IPS DF 6.9 (cell line): ENCODE measurements around the gene CYB5D1.
"Not testable (repeated sequence)": the region's sequence is repeated elsewhere in the genome, so short reads cannot be mapped to it uniquely, and the experiment has no call there.

Source experiments
- DNase-seq: peaks from one replicate; pipeline ENCODE4 v3.0.0-alpha.2; 2013; ENCODE audit warnings: low read depth, low spot score
- H3K27ac ChIP-seq: one replicate; pipeline ENCODE4 v1.5.1; 2013; ENCODE audit warnings: low read length, control low read depth
- H3K27me3 ChIP-seq: 2 replicates; pipeline ENCODE4 v1.6.1; 2013; ENCODE audit warnings: mild to moderate bottlenecking, low read length; ENCODE audit not compliant: control insufficient read depth, insufficient read depth
- H3K36me3 ChIP-seq: 2 replicates; pipeline ENCODE4 v1.6.1; 2013; ENCODE audit warnings: low read length; ENCODE audit not compliant: control insufficient read depth, insufficient read depth
- H3K4me1 ChIP-seq: 2 replicates; pipeline ENCODE4 v1.6.1; 2013; ENCODE audit warnings: low read length; ENCODE audit not compliant: control insufficient read depth, insufficient read depth
- H3K4me3 ChIP-seq: 2 replicates; pipeline ENCODE4 v1.5.1; 2013; ENCODE audit warnings: mild to moderate bottlenecking, low read length
- H3K9me3 ChIP-seq: 2 replicates; pipeline ENCODE4 v1.6.1; 2013; ENCODE audit warnings: low read length, inconsistent platforms; ENCODE audit not compliant: control insufficient read depth, insufficient read depth
- whole genome bisulfite sequencing: extraction: QIAGEN DNeasy Blood & Tissue Kit; methylation state at CpG from one replicate; pipeline ENCODE4 v1.1.7; 2013; ENCODE audit warnings: mixed read lengths, missing lambda C conversion rate; ENCODE audit not compliant: insufficient read length, insufficient coverage; 5-methylcytosine and 5-hydroxymethylcytosine counted together

Gene CYB5D1

GRCh38 chr17:7857713-7858521 lies at the start of gene CYB5D1:
TSS of gene CYB5D1 (plus strand) at chr17:7858003. CDS start at chr17:7858135, 132 bp downstream.
- Histone ChIP-seq H3K4me3 (peak within 1 kb of the TSS; percentile 72; the same call in 1 of the 2 replicates), H3K36me3 (no peaks in the 10 kb centered on the region), H3K4me1 (peaks cover 11% of the 10 kb centered on the region), H3K9me3 (no peaks in the 10 kb centered on the region), H3K27ac (no peak within 1 kb of the TSS), H3K27me3 (peaks cover 19% of the 10 kb centered on the region)
- WGBS, result no CpG with 5 or more reads among the region's 48 CpGs
- no peak for DNase-seq

- no peaks in the 10 kb centered on the region for H3K36me3 ChIP-seq
- H3K27ac ChIP-seq, result no peak overlapping the region
- DNase-seq, result no peak
- H3K27me3 ChIP-seq, result no peaks in the 10 kb centered on the region
- no peaks in the 10 kb centered on the region for H3K9me3 ChIP-seq
- H3K4me1 ChIP-seq, result no peaks in the 10 kb centered on the region
- no peak overlapping the region for H3K4me3 ChIP-seq
- WGBS, result no CpG with 5 or more reads among the region's 11 CpGs
Observed at GRCh38 chr17:7809086-7809790, 48.6 kb upstream of the CYB5D1 start.

- H3K4me3 ChIP-seq, H3K9me3 ChIP-seq, DNase-seq, H3K36me3 ChIP-seq, H3K27ac ChIP-seq, H3K27me3 ChIP-seq, H3K4me1 ChIP-seq: not testable (repeated sequence)
- WGBS, result no CpG with 5 or more reads among the region's 9 CpGs
Observed at GRCh38 chr17:7809791-7810343, 47.9 kb upstream of the CYB5D1 start.

- no peak overlapping the region for H3K4me3 ChIP-seq
- no peaks in the 10 kb centered on the region for H3K9me3 ChIP-seq
- no CpG with 5 or more reads among the region's 3 CpGs for WGBS
- no peaks in the 10 kb centered on the region for H3K27me3 ChIP-seq
- no peaks in the 10 kb centered on the region for H3K4me1 ChIP-seq
- H3K36me3 ChIP-seq, result no peaks in the 10 kb centered on the region
- DNase-seq, result no peak
- H3K27ac ChIP-seq, result no peak overlapping the region
Observed at GRCh38 chr17:7811251-7811650, 46.6 kb upstream of the CYB5D1 start.

GRCh38 chr17:7814969-7815368 lies 42.8 kb upstream of the CYB5D1 start:
- Histone ChIP-seq H3K4me3 (no peak overlapping the region), H3K9me3 (no peaks in the 10 kb centered on the region), H3K4me1 (no peaks in the 10 kb centered on the region; the same call in 1 of the 2 replicates), H3K36me3 (no peaks in the 10 kb centered on the region), H3K27me3 (no peaks in the 10 kb centered on the region), H3K27ac (no peak overlapping the region)
- DNase-seq, result no peak
- WGBS, result no CpG with 5 or more reads among the region's 5 CpGs

- H3K4me1 ChIP-seq, result no peaks in the 10 kb centered on the region; the same call in 1 of the 2 replicates
- H3K4me3 ChIP-seq, result no peak overlapping the region
- H3K27me3 ChIP-seq, result no peaks in the 10 kb centered on the region
- no peak overlapping the region for H3K27ac ChIP-seq
- WGBS, result no CpG with 5 or more reads among the region's 10 CpGs
- DNase-seq, result no peak
- H3K9me3 ChIP-seq, result no peaks in the 10 kb centered on the region
- no peaks in the 10 kb centered on the region for H3K36me3 ChIP-seq
Observed at GRCh38 chr17:7816926-7817642, 40.7 kb upstream of the CYB5D1 start.

GRCh38 chr17:7817643-7817964 lies 40.2 kb upstream of the CYB5D1 start:
- H3K4me3 ChIP-seq, result no peak overlapping the region
- H3K4me1 ChIP-seq, result no peaks in the 10 kb centered on the region; the same call in 1 of the 2 replicates
- H3K36me3 ChIP-seq, result no peaks in the 10 kb centered on the region
- WGBS, result no CpG with 5 or more reads among the region's 9 CpGs
- no peaks in the 10 kb centered on the region for H3K9me3 ChIP-seq
- DNase-seq, result no peak
- H3K27ac ChIP-seq, result no peak overlapping the region
- no peaks in the 10 kb centered on the region for H3K27me3 ChIP-seq

GRCh38 chr17:7818026-7818425 lies 39.8 kb upstream of the CYB5D1 start:
- Histone ChIP-seq H3K4me1 (no peaks in the 10 kb centered on the region; the same call in 1 of the 2 replicates), H3K27ac (no peak overlapping the region), H3K4me3 (no peak overlapping the region), H3K36me3 (no peaks in the 10 kb centered on the region), H3K9me3 (no peaks in the 10 kb centered on the region), H3K27me3 (no peaks in the 10 kb centered on the region)
- DNase-seq, result no peak
- no CpG with 5 or more reads among the region's 10 CpGs for WGBS

GRCh38 chr17:7818746-7819645 lies 38.8 kb upstream of the CYB5D1 start:
- Histone ChIP-seq H3K36me3 (no peaks in the 10 kb centered on the region), H3K4me3 (no peak overlapping the region), H3K27me3 (no peaks in the 10 kb centered on the region; the same call in 1 of the 2 replicates), H3K27ac (no peak overlapping the region), H3K4me1 (peaks cover 3% of the 10 kb centered on the region), H3K9me3 (no peaks in the 10 kb centered on the region)
- no CpG with 5 or more reads among the region's 27 CpGs for WGBS
- DNase-seq, result no peak
